Measurements from ENCODE around the gene RAB31. TPM values are rescaled to one million over a fixed set of nuclear protein-coding genes. Genes with fewer than 3 reads are reported as not detected.

RAB31 gene
- total RNA-seq, 2 donors from 2014 or later: 0.36 to 0.99 TPM

DNA sequence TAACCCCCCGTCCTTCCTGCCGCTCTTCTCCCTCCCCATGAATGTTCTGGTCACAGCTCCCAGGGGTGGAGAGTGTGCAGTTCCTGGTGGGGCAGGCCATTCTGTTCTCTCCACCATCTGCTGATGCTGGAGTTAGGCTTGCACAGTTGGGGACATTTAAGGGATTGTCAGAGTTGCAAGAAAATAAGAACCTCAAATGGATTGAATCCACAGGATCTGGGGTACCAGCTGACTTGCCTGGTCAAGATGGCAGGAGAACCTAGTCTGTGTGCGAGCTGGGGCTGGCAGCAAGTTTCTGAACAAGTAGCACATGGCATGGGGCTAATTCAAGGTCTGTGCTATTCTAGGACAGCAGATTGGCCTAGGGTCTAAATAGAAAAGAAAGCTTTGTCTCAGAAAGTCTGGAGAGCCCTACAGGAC is 116.9 kb downstream of the RAB31 start:
- Mint-ChIP-seq H3K9me3 (peaks cover 0 to 9% of the 10 kb centered on the region in 2 donors), H3K36me3 (no peaks in the 10 kb centered on the region), H3K27ac (no peak overlapping the region)
- ATAC-seq (no peak), DNase-seq (ENCODE audit: low spot score in 2 of 2) (no peak)

DNA sequence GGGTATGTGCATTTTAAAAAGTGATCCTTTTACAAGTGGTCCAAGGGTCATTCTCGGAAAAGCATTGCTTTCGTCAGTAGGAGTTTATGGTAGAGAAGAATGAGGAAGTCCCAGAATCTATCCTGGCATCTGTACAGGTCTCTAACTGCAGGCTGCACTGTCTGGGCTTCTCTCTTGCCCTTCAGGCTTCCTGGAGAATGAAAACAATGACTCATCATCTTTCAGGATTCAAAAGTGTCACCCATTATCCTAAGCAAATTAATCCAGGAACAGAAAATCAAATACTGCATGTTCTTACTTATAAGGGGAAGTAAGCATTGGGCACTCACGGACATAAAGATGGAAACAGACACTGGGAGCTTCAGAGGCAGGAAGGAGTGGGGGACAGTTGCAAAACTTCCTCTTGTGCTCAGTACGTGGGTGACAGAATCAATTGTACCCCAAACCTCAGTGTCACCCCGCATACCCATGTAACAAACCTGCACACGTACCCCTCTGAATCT is 117.5 kb downstream of the RAB31 start:
- H3K27ac Mint-ChIP-seq: no peak overlapping the region
- ATAC-seq (no peak), DNase-seq (ENCODE audit: low spot score in 2 of 2) (no peak)
- peaks cover 0 to 9% of the 10 kb centered on the region in 2 donors for H3K9me3 Mint-ChIP-seq
- H3K36me3 Mint-ChIP-seq: no peaks in the 10 kb centered on the region

DNA sequence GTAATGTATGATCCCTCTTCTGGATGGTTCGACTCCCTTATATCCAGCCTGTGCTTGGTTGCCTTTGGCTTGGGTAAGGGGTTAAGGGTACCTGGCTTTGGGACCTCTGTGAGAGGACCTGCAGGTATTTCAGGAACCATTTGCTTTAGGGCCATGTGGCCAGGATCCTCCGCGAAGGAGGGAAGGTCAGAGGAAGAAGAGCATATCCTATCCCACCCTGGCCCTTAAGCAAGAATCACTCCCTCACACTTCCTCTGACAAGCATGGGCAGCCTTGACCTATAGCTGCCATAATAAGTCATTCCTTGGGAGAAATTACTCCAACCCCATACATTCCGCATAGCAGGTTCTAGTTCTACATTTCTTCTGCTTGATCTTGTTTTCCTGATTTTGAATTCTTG is 118.6 kb downstream of the RAB31 start:
- DNase-seq (ENCODE audit: low spot score in 2 of 2): no peak
- H3K36me3 Mint-ChIP-seq: no peaks in the 10 kb centered on the region
- peaks cover 0 to 9% of the 10 kb centered on the region in 2 donors for H3K9me3 Mint-ChIP-seq
- no peak for ATAC-seq
- H3K27ac Mint-ChIP-seq: no peak overlapping the region

DNA sequence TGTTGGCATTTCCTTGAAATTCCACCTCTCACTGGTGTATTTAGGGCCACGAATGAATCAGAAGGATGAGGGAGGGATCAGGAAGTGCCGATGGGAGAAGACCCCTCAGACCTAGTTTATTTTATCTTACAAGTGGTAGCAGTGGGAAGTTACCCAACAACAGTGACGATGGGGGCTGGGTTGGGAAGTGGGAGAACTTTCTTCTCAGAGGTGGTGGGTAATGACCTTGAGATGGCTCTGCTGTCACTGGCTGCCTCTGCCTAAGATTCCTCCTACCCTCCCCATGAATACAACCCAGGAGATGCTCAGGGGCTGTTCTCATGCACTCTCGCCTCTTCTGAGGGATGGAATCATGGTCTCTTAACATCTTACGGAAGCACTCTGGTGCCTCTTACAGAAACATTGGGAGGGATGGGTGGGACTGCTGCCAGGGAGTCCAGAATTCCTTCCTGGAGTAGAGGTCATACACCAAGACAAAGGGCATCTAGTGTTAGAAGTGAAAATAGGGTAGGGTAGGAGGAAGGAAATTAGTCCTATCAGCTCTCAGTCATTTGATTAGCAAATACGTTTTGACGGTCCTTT is 119.2 kb downstream of the RAB31 start:
- Mint-ChIP-seq H3K27ac (no peak overlapping the region), H3K36me3 (no peaks in the 10 kb centered on the region), H3K9me3 (peaks cover 0 to 9% of the 10 kb centered on the region in 2 donors)
- DNase-seq (ENCODE audit: low spot score in 2 of 2): no peak
- ATAC-seq: no peak

DNA sequence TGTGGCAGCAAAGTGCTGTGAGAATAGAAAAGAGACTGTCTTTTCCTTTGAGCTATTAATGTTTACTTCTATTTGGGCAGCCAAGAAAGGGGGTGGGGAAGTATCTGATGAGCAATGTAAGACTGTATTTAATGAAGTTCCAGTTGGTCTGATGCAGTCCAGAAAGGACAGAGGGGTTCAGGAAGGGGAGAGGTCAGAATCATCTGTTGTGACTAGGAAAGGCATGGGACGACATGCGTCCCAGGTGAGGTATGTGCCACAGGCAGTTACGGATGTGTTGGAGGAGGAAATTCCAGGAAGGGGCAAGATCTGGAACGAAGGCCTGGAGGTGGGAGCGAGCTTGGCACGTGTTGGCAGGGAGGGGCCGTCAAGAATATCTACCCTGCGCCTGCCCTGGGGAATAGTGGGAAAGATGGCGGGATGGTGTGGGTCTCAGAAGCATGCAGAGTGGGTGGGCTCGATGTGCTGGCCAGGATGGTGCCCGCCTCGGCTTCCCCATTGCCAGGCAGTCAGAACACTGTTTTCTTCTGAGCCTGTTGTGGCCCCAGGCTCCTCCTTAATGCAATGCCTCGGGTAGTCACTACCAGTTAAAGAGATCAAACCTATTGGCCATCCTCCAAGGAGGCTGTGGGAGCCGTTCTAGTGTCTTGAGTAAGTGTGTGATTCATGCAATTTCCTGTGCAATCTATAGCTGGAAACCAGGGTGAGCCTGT is 119.8 kb downstream of the RAB31 start:
- H3K9me3 Mint-ChIP-seq: peaks cover 0 to 9% of the 10 kb centered on the region in 2 donors
- ATAC-seq (peak; percentile 68 to 88), DNase-seq (ENCODE audit: low spot score in 2 of 2) (no peak)
- H3K27ac Mint-ChIP-seq: no peak overlapping the region
- no peaks in the 10 kb centered on the region for H3K36me3 Mint-ChIP-seq

DNA sequence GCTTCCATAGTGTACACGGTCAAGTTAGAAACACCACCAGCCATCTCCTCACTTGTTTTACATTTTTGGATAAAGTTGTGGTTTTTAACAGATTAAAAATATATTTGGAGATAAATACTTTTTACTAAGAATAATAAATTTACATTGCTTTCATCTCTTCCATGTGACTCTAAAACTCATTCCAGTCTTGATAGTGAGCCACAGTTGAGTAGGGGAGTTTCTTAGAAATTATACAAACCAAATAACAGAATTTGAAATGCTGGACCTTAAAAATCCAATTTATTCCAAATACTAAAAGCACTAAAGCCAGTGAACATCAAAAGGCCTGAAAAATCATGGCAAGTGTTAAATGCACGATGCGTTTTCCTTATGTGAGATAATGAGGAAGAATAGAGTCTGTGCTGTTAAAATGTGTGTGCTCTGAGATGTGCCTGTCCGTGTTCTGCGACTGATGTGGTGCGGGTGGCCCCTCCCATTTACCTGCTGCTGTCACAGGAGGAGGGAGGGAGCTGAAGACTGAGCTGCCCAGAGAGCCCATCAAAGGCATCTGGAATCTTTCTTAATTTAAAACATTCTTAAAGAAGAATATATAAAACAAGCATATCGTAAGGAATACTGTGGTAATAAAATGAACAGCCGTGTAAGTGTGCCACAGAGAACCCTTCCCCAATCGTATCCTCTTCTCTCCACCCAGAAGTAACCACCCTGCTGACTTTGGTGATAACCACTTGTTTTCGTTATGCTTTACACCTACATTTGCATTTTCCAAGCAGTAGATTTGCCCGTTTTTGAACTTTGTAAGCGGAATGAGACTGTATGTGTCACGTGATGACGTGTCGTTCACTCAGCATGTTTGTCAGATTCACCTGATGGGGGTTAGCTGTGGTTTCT is 120.7 kb downstream of the RAB31 start:
- no peak for DNase-seq (ENCODE audit: low spot score in 2 of 2)
- Mint-ChIP-seq H3K36me3 (no peaks in the 10 kb centered on the region), H3K27ac (no peak overlapping the region), H3K9me3 (peaks cover 0 to 9% of the 10 kb centered on the region in 2 donors)
- ATAC-seq: no peak

DNA sequence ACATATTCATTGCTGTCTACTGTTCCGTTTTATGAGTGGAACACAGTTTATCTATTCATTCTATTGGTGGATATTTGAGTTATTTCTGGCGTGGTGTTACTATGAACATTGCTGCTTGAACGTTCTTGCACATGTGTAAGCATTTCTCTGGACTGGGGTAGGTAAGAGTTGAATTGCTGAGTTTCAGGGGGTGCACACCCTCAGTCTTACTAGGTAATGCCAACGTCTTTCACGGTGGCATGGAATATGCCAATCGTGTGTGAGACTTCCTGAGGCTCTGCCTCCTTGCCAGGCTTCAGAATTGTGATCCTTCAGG is 121.3 kb downstream of the RAB31 start:
- H3K27ac Mint-ChIP-seq: no peak overlapping the region
- DNase-seq (ENCODE audit: low spot score in 2 of 2): no peak
- no peak for ATAC-seq
- H3K9me3 Mint-ChIP-seq: peaks cover 0 to 9% of the 10 kb centered on the region in 2 donors
- H3K36me3 Mint-ChIP-seq: no peaks in the 10 kb centered on the region

DNA sequence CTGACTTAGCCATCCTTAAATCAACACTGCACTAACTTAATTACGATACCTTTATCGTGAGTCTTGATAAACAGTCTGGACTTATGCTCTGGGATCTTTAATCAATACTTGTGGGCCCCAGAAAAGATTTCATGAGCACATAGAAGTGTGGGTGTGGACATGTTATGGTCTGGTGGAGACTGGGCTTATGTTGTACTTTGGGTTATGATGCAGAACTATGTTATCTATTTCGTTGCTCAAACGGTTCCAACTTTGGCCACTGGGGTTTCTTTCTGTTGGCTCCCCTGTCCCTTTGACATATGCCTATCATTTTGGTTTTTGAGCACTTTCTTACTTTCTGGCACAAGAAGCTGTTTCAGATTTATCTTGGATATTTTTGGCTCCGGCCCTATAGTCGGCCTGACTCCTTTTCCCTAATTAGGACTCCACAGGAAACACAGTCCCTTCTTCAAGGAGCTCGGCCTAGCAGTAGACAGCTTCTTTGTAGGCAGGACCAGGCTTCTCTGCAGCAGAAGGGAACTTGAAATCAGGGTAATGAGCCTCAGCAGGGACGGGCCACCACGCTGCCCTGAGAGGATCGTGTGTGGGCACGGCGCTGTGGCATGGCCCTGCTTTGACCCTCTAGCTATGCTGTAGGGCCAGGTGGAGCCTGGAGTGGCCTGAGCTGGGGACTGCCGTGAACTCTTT is 123.1 kb downstream of the RAB31 start:
- Mint-ChIP-seq H3K9me3 (peaks cover 0 to 9% of the 10 kb centered on the region in 2 donors), H3K27ac (no peak overlapping the region), H3K36me3 (no peaks in the 10 kb centered on the region)
- no peak for DNase-seq (ENCODE audit: low spot score in 2 of 2)
- ATAC-seq: no peak

DNA sequence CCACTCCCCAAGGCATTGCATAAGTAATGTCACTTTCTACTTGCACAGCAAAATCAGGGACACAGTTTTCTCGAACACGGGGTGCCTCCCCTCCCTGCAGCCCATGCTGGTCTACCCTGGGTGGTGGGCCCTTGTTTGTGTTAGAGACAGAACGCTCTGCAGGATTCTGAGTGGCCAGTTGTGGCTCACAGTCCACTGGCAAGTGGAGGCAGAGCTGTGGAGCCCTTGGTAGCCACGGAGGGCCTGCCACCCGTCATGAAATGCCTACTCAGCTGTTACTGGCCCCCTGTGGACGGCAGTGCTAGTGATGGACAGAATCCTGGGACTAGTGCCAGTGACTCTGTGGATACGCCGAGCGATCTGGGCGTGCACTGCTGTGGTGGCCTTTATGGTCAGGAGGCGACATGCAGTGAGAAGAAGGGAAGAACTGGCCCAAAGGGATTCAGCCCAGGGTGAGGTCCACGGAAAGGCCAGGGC is 123.7 kb downstream of the RAB31 start:
- Mint-ChIP-seq H3K36me3 (no peaks in the 10 kb centered on the region), H3K9me3 (peaks cover 0 to 5% of the 10 kb centered on the region in 2 donors), H3K27ac (no peak overlapping the region)
- DNase-seq (ENCODE audit: low spot score in 2 of 2) (no peak), ATAC-seq (no peak)

DNA sequence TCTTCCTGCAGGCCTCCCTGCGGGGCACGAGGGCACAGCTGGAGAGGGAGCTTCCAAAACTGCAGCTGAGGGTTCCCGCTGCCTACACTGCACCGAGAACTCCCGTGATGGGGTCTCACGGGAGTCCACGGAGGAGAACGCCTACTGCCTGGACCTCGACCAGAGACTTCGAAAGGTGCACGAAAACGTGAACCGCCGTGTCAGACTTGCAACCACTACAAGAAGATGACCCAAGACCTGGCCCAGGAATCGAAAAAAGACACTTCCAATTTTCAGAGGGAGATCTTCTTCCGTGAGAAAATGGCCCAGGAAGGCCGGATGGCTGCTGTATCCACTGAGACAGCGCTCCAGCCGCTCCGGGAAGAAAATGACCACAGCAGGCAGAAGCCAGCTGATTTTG is 124.8 kb downstream of the RAB31 start:
- ATAC-seq: no peak
- H3K27ac Mint-ChIP-seq: no peak overlapping the region
- no peak for DNase-seq (ENCODE audit: low spot score in 2 of 2)
- H3K36me3 Mint-ChIP-seq: no peaks in the 10 kb centered on the region
- H3K9me3 Mint-ChIP-seq: peaks cover 0 to 2% of the 10 kb centered on the region in 2 donors

DNA sequence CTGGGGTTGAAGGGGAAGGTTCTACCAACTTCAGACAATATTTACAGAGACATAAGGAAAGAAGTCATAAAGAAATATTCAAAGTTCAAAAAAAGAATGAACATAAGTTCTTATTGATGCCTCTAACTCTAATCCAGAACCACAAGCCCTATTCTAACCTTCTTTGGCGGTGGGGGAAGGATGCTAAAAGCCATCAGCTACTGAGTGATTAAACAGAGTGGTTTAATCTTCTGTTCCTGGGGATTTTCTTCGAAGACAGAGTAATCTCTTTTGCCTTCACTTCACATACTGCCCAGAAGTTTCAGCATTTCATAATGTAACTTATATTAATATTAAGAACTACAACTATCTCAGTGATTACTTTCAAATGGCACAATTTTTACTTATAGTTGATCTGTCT is 126.5 kb downstream of the RAB31 start:
- Mint-ChIP-seq H3K9me3 (no peaks in the 10 kb centered on the region), H3K36me3 (no peaks in the 10 kb centered on the region), H3K27ac (no peak overlapping the region)
- no peak for ATAC-seq
- no peak for DNase-seq (ENCODE audit: low spot score in 2 of 2)

DNA sequence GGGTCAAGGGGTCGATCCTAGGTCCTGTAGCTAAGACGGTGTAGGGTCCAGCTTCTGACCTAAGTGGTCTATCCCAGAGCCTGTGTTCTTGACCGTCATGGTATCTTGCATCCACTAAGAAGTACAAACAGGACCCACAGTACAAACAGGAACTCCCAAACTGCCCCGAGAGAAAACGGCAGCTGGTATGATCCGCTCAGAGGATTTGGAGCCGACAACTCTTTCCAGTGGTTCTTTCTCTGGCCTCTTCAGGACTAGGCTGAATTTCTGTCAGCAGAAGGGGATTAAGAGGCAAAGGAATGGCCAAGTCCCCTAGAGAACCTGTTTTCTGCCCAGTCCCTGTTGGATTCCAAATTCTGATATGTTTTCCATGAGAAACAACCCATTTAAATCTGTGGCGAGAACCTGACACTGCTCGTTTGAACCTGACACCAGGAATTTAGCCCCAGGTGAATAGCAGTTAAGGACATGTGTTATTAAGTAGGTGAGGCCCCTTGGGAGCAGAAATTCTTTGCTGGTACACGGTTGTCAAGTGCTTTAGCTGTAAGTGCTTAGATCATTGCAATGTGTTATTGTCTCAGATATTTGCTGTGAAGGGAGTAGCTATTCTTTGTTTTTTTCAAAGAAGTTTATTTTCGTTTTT is 127.1 kb downstream of the RAB31 start:
- Mint-ChIP-seq H3K27ac (no peak overlapping the region), H3K9me3 (no peaks in the 10 kb centered on the region), H3K36me3 (no peaks in the 10 kb centered on the region)
- ATAC-seq (no peak), DNase-seq (ENCODE audit: low spot score in 2 of 2) (no peak)

DNA sequence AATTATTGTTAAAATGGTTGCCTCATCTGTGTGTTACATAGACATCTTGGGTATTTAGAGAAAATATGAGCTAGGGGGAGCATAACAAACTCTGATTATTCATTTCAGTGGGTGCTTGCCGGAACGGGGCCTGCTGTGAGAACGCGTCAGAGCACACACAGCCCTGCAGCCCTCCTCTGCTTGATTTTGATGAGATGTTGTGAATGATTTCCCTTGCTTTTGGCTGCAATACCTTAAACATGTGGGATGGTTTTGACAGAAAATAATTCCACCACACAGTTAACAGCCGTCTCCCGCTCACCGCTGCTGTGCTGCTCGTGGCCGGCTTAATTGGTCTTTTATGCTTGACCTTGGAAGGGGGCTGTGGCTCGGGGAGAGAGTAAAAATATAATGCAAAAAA is 127.7 kb downstream of the RAB31 start:
- Mint-ChIP-seq H3K9me3 (no peaks in the 10 kb centered on the region), H3K36me3 (no peaks in the 10 kb centered on the region), H3K27ac (no peak overlapping the region)
- ATAC-seq (no peak), DNase-seq (ENCODE audit: low spot score in 2 of 2) (no peak)

DNA sequence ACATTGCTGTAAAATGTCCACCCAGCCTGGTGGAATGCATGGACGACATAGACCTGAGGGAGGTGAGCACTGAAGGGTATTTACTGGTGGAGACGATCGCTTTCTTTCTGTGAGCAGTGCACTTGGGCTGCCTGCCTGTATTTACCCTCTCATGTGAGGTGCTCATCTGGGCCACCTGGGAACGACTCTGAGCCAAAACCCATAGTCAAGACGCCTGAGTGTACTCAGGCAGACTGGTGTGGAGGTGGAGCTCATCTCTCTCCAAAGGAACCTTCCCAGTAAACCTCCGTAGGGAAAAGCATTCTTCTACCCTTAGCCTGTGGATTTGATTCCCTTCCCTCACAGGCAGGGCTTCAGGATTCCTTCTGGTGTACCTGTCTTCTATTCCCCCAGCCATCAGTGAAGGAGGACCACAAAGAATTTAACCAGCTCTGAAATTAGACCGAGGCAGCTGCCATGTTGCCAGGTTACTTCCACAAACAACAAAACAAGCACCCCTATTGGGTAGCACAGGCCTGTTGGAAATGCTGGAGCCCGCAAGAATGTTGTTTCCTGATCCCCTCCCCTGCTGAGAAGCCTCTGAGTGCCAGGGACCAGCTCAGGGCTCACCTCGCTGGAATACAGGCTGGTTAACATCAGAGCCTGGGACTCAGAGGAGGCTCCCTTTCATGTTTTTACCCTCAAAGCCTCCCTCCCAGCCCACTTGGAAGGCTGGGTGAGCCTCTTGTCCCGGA is 130.2 kb downstream of the RAB31 start:
- Mint-ChIP-seq H3K36me3 (no peaks in the 10 kb centered on the region), H3K9me3 (no peaks in the 10 kb centered on the region), H3K27ac (no peak overlapping the region)
- ATAC-seq (no peak), DNase-seq (ENCODE audit: low spot score in 2 of 2) (no peak)

DNA sequence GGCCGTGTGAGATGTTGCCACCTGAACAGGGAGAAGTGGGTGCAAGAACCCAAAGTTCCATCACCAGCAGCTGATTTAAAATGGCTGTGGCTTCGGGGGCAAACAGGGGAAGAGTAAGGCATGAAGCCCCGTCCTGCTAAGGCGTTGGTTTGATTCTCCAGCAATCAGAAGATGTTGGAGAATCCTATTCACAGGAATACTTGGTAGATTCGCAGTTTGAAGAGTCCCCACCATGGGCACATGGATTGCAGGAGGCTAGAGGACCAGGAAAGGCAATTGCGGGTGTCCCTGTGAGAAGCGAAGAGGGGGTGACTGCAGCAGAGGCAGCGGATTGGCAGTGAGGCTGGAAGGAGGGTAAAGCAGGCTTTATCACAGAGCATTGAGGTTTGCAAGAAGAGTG is 131.1 kb downstream of the RAB31 start:
- DNase-seq (ENCODE audit: low spot score in 2 of 2) (no peak), ATAC-seq (no peak)
- Mint-ChIP-seq H3K9me3 (no peaks in the 10 kb centered on the region), H3K27ac (no peak overlapping the region), H3K36me3 (no peaks in the 10 kb centered on the region)

DNA sequence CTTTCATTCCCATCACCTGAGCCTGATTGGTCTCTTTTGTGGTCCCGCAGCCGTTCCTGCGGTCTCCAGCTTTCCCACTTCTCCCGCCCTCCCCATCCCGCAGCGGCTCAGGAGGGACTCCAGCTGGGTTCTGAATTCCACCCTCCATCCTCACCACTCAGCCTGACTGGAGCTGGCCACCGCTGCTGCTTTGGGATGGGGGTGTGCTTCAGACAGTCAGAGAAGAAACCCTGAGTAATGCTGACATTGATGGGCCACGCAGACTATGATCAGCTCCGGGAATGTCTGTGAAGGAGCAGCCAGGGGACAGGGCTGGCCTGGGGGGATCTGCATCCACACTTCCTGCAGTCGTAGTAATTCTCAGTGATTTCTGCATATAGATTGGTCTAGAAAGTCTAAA is 131.8 kb downstream of the RAB31 start:
- DNase-seq (ENCODE audit: low spot score in 2 of 2) (no peak), ATAC-seq (no peak)
- Mint-ChIP-seq H3K36me3 (no peaks in the 10 kb centered on the region), H3K27ac (no peak overlapping the region), H3K9me3 (no peaks in the 10 kb centered on the region)
